Head of caudate nucleus (tissue), 42 donors: ENCODE measurements around the gene DEPDC1.
"Not testable (repeated sequence)": the region's sequence is repeated elsewhere in the genome, so short reads cannot be mapped to it uniquely, and the experiment has no call there.

Experiments
- DNase-seq, 42 donors: peaks; one replicate each; pipeline versions ENCODE4 v3.0.0 to v3.0.0-alpha.2; 2020 to 2021; ENCODE audit warnings: mixed read lengths in 7 of 42
- intact Hi-C: fragments of 100-400 bp; cut with DNase I; formaldehyde crosslinking; loops from one replicate; pipeline ENCODE4 v1.15.0; 2022

Gene DEPDC1

GRCh38 chr1:68496680-68497357 is at the start of gene DEPDC1:
TSS of gene DEPDC1 (minus strand) at chr1:68497082. CDS start at chr1:68496999, 83 bp downstream.
- intact Hi-C loops: no loop called here
- DNase-seq: peak; percentile 89 to 97 (median 95)

- intact Hi-C loops: no loop called here
- no peak for DNase-seq
Measured at GRCh38 chr1:68544651-68545050, 47.8 kb upstream of the DEPDC1 start.

- intact Hi-C loops: no loop called here
- no peak for DNase-seq
Measured at GRCh38 chr1:68542586-68542985, 45.7 kb upstream of the DEPDC1 start.

- DNase-seq: no peak
- intact Hi-C loops: no loop called here
Measured at GRCh38 chr1:68538941-68539340, 42.1 kb upstream of the DEPDC1 start.

- intact Hi-C loops: no loop called here
- DNase-seq: no peak
Measured at GRCh38 chr1:68528243-68528642, 31.4 kb upstream of the DEPDC1 start.

GRCh38 chr1:68525781-68526180 is 28.9 kb upstream of the DEPDC1 start:
- intact Hi-C loops: no loop called here
- DNase-seq: no peak

- no peak for DNase-seq
- intact Hi-C loops: no loop called here
Measured at GRCh38 chr1:68521286-68521685, 24.4 kb upstream of the DEPDC1 start.

- intact Hi-C loops: no loop called here
- DNase-seq: no peak
Measured at GRCh38 chr1:68516066-68516465, 19.2 kb upstream of the DEPDC1 start.

GRCh38 chr1:68511254-68511653 is 14.4 kb upstream of the DEPDC1 start:
- no peak for DNase-seq
- intact Hi-C loops: no loop called here

GRCh38 chr1:68506386-68506785 is 9.5 kb upstream of the DEPDC1 start:
- intact Hi-C loops: no loop called here
- DNase-seq: no peak

- intact Hi-C loops: no loop called here
- DNase-seq: no peak
Measured at GRCh38 chr1:68503085-68503484, 6.2 kb upstream of the DEPDC1 start.

GRCh38 chr1:68497358-68497698 is 446 bp upstream of the DEPDC1 start:
- DNase-seq: peak in 1 of 42 donors; percentile 43
- intact Hi-C loops: no loop called here

GRCh38 chr1:68495968-68496679 is 758 bp downstream of the DEPDC1 start:
- DNase-seq: no peak
- intact Hi-C loops: no loop called here

GRCh38 chr1:68495532-68495931 is 1.4 kb downstream of the DEPDC1 start:
- intact Hi-C loops: no loop called here
- no peak for DNase-seq

- no peak for DNase-seq
- intact Hi-C loops: no loop called here
Measured at GRCh38 chr1:68493193-68493592, 3.7 kb downstream of the DEPDC1 start.

GRCh38 chr1:68492255-68492654 is 4.6 kb downstream of the DEPDC1 start:
- DNase-seq, intact Hi-C loops: not testable (repeated sequence)

- DNase-seq: no peak
- intact Hi-C loops: no loop called here
Measured at GRCh38 chr1:68490046-68490651, 6.7 kb downstream of the DEPDC1 start.

GRCh38 chr1:68485431-68486022 is 11.4 kb downstream of the DEPDC1 start:
- intact Hi-C loops: no loop called here

GRCh38 chr1:68484618-68485017 is 12.3 kb downstream of the DEPDC1 start:
- DNase-seq: no peak
- intact Hi-C loops: no loop called here

More at GRCh38 chr1:68485431-68486022, 11.4 kb downstream of the DEPDC1 start:
- no peak for DNase-seq

GRCh38 chr1:68481041-68481440 is 15.8 kb downstream of the DEPDC1 start:
- no peak for DNase-seq
- intact Hi-C loops: no loop called here
